Esophagus squamous epithelium (tissue), 4 donors: ENCODE results near the gene SETSIP.

Experiments
- CTCF ChIP-seq, 6 experiments: fragments of 450-650 bp in 4 of 6; fragments of 200-600 bp in 2 of 6; sonication (generic) in 2 of 6; IDR thresholded peaks; one replicate each; pipeline ENCODE4 v1.5.1; 2016 to 2019; ENCODE audit warnings: antibody characterized with exemption in 6 of 6, mild to moderate bottlenecking in 4 of 6, moderate library complexity in 4 of 6
- POLR2A ChIP-seq, 4 donors: fragments of 450-650 bp; IDR thresholded peaks; one replicate each; pipeline ENCODE4 v1.6.1; 2017; ENCODE audit warnings: antibody characterized with exemption in 4 of 4, mild to moderate bottlenecking in 4 of 4, moderate library complexity in 3 of 4

- no peak for TF ChIP-seq POLR2A (IDR thresholded peaks at IDR 0.05)
- no peak for TF ChIP-seq CTCF (IDR thresholded peaks at IDR 0.05)
These were observed 43.7 kb downstream of the SETSIP start for GRCh38 chr1:92031281-92032110.
